HepG2 (cell line): Measurements from ENCODE around the gene RHBDL1.

ENCODE experiments used
- EZH2 ChIP-seq: conservative IDR thresholded peaks from 2 replicates; pipeline ENCODE4 v1.6.1; 2012; ENCODE audit warnings: mild to moderate bottlenecking, low read depth, low read length, moderate library complexity
- HOXD1 ChIP-seq: sonication (generic); formaldehyde crosslinking; IDR thresholded peaks from 2 replicates; pipeline ENCODE4 v1.5.0; 2020; ENCODE audit warnings: missing genetic modification reagents
- NFE2L2 ChIP-seq: fragments of 150-350 bp; IDR thresholded peaks from 2 replicates; pipeline ENCODE4 v1.6.1; 2014; ENCODE audit warnings: low read length
- NR3C1 ChIP-seq: sonication (generic); formaldehyde crosslinking; IDR thresholded peaks from 2 replicates; pipeline ENCODE4 v1.4.0; 2020; ENCODE audit warnings: missing genetic modification reagents
- POLR2A ChIP-seq, 2 experiments: IDR thresholded peaks; 2 replicates each; pipeline ENCODE4 v1.6.1; 2011; ENCODE audit warnings: low read depth in 2 of 2, low read length in 2 of 2, mild to moderate bottlenecking in 1 of 2, moderate library complexity in 1 of 2; ENCODE audit not compliant: insufficient read depth in 1 of 2
- ZNF160 ChIP-seq: sonication (generic); formaldehyde crosslinking; IDR thresholded peaks from 2 replicates; pipeline ENCODE4 v1.8.0; 2022; ENCODE audit warnings: mild to moderate bottlenecking, inconsistent platforms, missing genetic modification reagents
- ZNF3 ChIP-seq: IDR thresholded peaks from 2 replicates; pipeline ENCODE4 v1.7.0; 2017; ENCODE audit warnings: inconsistent platforms
- TF ChIP-seq, protein P1 (sequence below): sonication (generic); formaldehyde crosslinking; IDR thresholded peaks from 2 replicates; pipeline ENCODE4 v1.4.0; 2020; ENCODE audit warnings: missing genetic modification reagents, borderline replicate concordance
- TF ChIP-seq, protein P2 (sequence below): sonication (generic); formaldehyde crosslinking; IDR thresholded peaks from 2 replicates; pipeline ENCODE4 v1.5.0; 2020; ENCODE audit warnings: mild to moderate bottlenecking, missing genetic modification reagents, moderate library complexity

DNA sequence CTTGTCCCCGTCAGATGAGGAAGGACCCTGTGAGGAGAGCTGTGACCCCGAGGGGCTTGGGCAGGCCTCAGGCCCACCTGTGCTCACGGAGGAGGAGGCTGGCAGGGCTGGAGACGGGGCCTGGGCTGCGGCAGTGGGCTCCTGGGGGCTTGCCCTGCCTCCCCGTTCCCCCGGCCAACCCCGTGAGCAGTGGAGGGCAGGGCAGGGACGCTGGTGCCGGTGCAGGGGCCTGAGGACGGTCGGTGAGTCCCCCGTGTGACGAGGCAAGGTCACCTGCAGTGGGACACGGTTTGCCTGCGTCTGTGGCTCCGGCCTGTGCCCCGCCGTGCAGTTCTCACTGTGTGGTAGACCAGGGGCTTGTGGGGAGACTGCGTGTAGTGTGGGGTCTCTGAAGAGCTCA is 15.9 kb upstream of the RHBDL1 start:
- TF ChIP-seq, protein P1, sequence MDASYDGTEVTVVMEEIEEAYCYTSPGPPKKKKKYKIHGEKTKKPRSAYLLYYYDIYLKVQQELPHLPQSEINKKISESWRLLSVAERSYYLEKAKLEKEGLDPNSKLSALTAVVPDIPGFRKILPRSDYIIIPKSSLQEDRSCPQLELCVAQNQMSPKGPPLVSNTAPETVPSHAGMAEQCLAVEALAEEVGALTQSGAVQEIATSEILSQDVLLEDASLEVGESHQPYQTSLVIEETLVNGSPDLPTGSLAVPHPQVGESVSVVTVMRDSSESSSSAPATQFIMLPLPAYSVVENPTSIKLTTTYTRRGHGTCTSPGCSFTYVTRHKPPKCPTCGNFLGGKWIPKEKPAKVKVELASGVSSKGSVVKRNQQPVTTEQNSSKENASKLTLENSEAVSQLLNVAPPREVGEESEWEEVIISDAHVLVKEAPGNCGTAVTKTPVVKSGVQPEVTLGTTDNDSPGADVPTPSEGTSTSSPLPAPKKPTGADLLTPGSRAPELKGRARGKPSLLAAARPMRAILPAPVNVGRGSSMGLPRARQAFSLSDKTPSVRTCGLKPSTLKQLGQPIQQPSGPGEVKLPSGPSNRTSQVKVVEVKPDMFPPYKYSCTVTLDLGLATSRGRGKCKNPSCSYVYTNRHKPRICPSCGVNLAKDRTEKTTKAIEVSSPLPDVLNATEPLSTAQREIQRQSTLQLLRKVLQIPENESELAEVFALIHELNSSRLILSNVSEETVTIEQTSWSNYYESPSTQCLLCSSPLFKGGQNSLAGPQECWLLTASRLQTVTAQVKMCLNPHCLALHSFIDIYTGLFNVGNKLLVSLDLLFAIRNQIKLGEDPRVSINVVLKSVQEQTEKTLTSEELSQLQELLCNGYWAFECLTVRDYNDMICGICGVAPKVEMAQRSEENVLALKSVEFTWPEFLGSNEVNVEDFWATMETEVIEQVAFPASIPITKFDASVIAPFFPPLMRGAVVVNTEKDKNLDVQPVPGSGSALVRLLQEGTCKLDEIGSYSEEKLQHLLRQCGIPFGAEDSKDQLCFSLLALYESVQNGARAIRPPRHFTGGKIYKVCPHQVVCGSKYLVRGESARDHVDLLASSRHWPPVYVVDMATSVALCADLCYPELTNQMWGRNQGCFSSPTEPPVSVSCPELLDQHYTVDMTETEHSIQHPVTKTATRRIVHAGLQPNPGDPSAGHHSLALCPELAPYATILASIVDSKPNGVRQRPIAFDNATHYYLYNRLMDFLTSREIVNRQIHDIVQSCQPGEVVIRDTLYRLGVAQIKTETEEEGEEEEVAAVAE (CRISPR knock-in tag): no peak
- no peak for TF ChIP-seq ZNF160 (CRISPR knock-in tag)
- no peak for TF ChIP-seq ZNF3 (CRISPR knock-in tag)
- TF ChIP-seq EZH2: no peak
- no peak for TF ChIP-seq NFE2L2
- no peak for TF ChIP-seq POLR2A (IDR thresholded peaks at IDR 0.05; ENCODE audit: insufficient read depth in 1 of 2, low read depth in 2 of 2, low read length in 2 of 2)
- TF ChIP-seq, protein P2, sequence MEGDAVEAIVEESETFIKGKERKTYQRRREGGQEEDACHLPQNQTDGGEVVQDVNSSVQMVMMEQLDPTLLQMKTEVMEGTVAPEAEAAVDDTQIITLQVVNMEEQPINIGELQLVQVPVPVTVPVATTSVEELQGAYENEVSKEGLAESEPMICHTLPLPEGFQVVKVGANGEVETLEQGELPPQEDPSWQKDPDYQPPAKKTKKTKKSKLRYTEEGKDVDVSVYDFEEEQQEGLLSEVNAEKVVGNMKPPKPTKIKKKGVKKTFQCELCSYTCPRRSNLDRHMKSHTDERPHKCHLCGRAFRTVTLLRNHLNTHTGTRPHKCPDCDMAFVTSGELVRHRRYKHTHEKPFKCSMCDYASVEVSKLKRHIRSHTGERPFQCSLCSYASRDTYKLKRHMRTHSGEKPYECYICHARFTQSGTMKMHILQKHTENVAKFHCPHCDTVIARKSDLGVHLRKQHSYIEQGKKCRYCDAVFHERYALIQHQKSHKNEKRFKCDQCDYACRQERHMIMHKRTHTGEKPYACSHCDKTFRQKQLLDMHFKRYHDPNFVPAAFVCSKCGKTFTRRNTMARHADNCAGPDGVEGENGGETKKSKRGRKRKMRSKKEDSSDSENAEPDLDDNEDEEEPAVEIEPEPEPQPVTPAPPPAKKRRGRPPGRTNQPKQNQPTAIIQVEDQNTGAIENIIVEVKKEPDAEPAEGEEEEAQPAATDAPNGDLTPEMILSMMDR (CRISPR knock-in tag): no peak
- no peak for TF ChIP-seq NR3C1 (CRISPR knock-in tag)
- no peak for TF ChIP-seq HOXD1
